Upper lobe of left lung (tissue), 6 donors: ENCODE measurements around the gene OR10A4. TPM values are rescaled to one million over a fixed set of nuclear protein-coding genes. Genes with fewer than 3 reads are reported as not detected.

ENCODE experiments used
- ATAC-seq, 2 donors: fragments of 200-7000 bp; cut with Tn5 transposase; one replicate each; pipeline ENCODE4 v1.9.1; 2022; ENCODE audit warnings: mild to moderate bottlenecking in 2 of 2, moderate library complexity in 2 of 2; ENCODE audit not compliant: low FRiP score in 2 of 2
- DNase-seq, 2 donors: peaks; one replicate each; pipeline ENCODE4 v3.0.0-alpha.2; 2019 to 2020
- H3K27ac ChIP-seq, 4 donors: fragments of 200-600 bp; sonication (generic); one replicate each; pipeline ENCODE4 v1.5.1; 2016 to 2019
- H3K27me3 ChIP-seq, 4 donors: fragments of 200-600 bp; sonication (generic); one replicate each; pipeline ENCODE4 v1.5.1; 2017 to 2019
- H3K36me3 ChIP-seq, 4 donors: fragments of 200-600 bp; sonication (generic); one replicate each; pipeline ENCODE4 v1.5.1; 2016 to 2019
- H3K4me1 ChIP-seq, 4 donors: fragments of 200-600 bp; sonication (generic); one replicate each; pipeline ENCODE4 v1.5.1; 2018 to 2019
- H3K4me3 ChIP-seq, 4 donors: fragments of 200-600 bp; sonication (generic); one replicate each; pipeline ENCODE4 v1.5.1; 2017 to 2019; ENCODE audit warnings: mild to moderate bottlenecking in 2 of 4, moderate library complexity in 1 of 4
- H3K9me3 ChIP-seq, 4 donors: fragments of 200-600 bp; sonication (generic); one replicate each; pipeline ENCODE4 v1.5.1; 2018 to 2019
- CTCF ChIP-seq, 6 experiments: fragments of 450-650 bp in 4 of 6; fragments of 200-600 bp in 2 of 6; sonication (generic) in 2 of 6; IDR thresholded peaks; one replicate each; pipeline ENCODE4 v1.5.1; 2016 to 2019; ENCODE audit warnings: antibody characterized with exemption in 6 of 6
- EP300 ChIP-seq, 4 donors: sonication (generic); formaldehyde crosslinking; IDR thresholded peaks; one replicate each; pipeline ENCODE4 v1.5.1; 2017; ENCODE audit warnings: antibody characterized with exemption in 4 of 4, control low read depth in 2 of 4
- POLR2A ChIP-seq, 4 donors: fragments of 450-650 bp; IDR thresholded peaks; one replicate each; pipeline ENCODE4 v1.5.1; 2016 to 2017; ENCODE audit warnings: antibody characterized with exemption in 4 of 4, mild to moderate bottlenecking in 2 of 4
- POLR2AphosphoS5 ChIP-seq, 2 donors: sonication (generic); formaldehyde crosslinking; IDR thresholded peaks; one replicate each; pipeline ENCODE4 v1.5.1; 2017; ENCODE audit warnings: antibody characterized with exemption in 2 of 2
- WGBS, 2 donors: methylation state at CpG; one replicate each; pipeline ENCODE4 v1.1.5; 2017 to 2018; 5-methylcytosine and 5-hydroxymethylcytosine counted together
- total RNA-seq, 6 donors: library from RNA; depleted of rRNA in 4 of 6; stranded (reverse); fragments of >200 nt in 4 of 6; gene quantifications; one replicate each; pipeline versions ENCODE4 v1.1.0 to v1.2.1, GENCODE V29; 2016 to 2021
- donor health status: DM: no; HTN: no; CAD: no; lungs with moderate emphysema.
- donor health status: DM: no; HTN: yes; CAD: no; lungs with severe emphysema.

OR10A4 gene
- total RNA-seq, 6 donors from 2014 or later = not detected

- Histone ChIP-seq H3K9me3 (peaks cover 0 to 4% (median 0%) of the 10 kb centered on the region in 4 donors), H3K4me3 (no peak overlapping the region), H3K4me1 (no peaks in the 10 kb centered on the region), H3K36me3 (no peaks in the 10 kb centered on the region), H3K27ac (no peak overlapping the region), H3K27me3 (no peaks in the 10 kb centered on the region)
- WGBS, 2 donors = 72 to 80% methylated on average over 1 of the region's 1 CpG
- no peak for DNase-seq
- no peak for TF ChIP-seq EP300 (IDR thresholded peaks at IDR 0.05)
- TF ChIP-seq POLR2A (IDR thresholded peaks at IDR 0.05) = no peak
- no peak for TF ChIP-seq CTCF (IDR thresholded peaks at IDR 0.05)
- TF ChIP-seq POLR2AphosphoS5 (IDR thresholded peaks at IDR 0.05) = no peak
- ATAC-seq = no peak
These were observed 13.4 kb downstream of the OR10A4 start for GRCh38 chr11:6889835-6890234.

GRCh38 chr11:6892400-6892799 is 16.0 kb downstream of the OR10A4 start, which contains the start of gene OR2D2:
OR2D2 (minus strand) TSS chr11:6892500; CDS start chr11:6892500, 0 bp downstream.
- no peak for ATAC-seq
- no peak for TF ChIP-seq CTCF (IDR thresholded peaks at IDR 0.05)
- no peak for TF ChIP-seq POLR2A (IDR thresholded peaks at IDR 0.05)
- TF ChIP-seq POLR2AphosphoS5 (IDR thresholded peaks at IDR 0.05) = no peak
- TF ChIP-seq EP300 (IDR thresholded peaks at IDR 0.05) = no peak
- Histone ChIP-seq H3K36me3 (no peaks in the 10 kb centered on the region), H3K4me3 (no peak within 1 kb of the TSS), H3K27me3 (no peaks in the 10 kb centered on the region), H3K9me3 (peaks cover 0 to 4% (median 0%) of the 10 kb centered on the region in 4 donors), H3K27ac (no peak within 1 kb of the TSS), H3K4me1 (no peaks in the 10 kb centered on the region)
- WGBS, 2 donors = 84 to 85% methylated on average over 2 of the region's 2 CpGs
- DNase-seq = no peak

- H3K27me3 ChIP-seq = no peaks in the 10 kb centered on the region
- no peak overlapping the region for H3K4me3 ChIP-seq
- no peak for DNase-seq
- no peaks in the 10 kb centered on the region for H3K36me3 ChIP-seq
- no peak overlapping the region for H3K27ac ChIP-seq
- ATAC-seq = no peak
- no peaks in the 10 kb centered on the region for H3K4me1 ChIP-seq
- TF ChIP-seq POLR2A (IDR thresholded peaks at IDR 0.05) (no peak), CTCF (IDR thresholded peaks at IDR 0.05) (no peak), EP300 (IDR thresholded peaks at IDR 0.05) (no peak), POLR2AphosphoS5 (IDR thresholded peaks at IDR 0.05) (no peak)
- no peaks in the 10 kb centered on the region for H3K9me3 ChIP-seq
These were observed 17.7 kb downstream of the OR10A4 start for GRCh38 chr11:6894097-6894496.

- H3K9me3 ChIP-seq = no peaks in the 10 kb centered on the region
- no peaks in the 10 kb centered on the region for H3K27me3 ChIP-seq
- DNase-seq = no peak
- no peak overlapping the region for H3K27ac ChIP-seq
- TF ChIP-seq CTCF (IDR thresholded peaks at IDR 0.05) (no peak), POLR2A (IDR thresholded peaks at IDR 0.05) (no peak), POLR2AphosphoS5 (IDR thresholded peaks at IDR 0.05) (no peak), EP300 (IDR thresholded peaks at IDR 0.05) (no peak)
- H3K4me1 ChIP-seq = no peaks in the 10 kb centered on the region
- no peak for ATAC-seq
- no peak overlapping the region for H3K4me3 ChIP-seq
- no peaks in the 10 kb centered on the region for H3K36me3 ChIP-seq
These were observed 18.6 kb downstream of the OR10A4 start for GRCh38 chr11:6895010-6895409.

- no peak for ATAC-seq
- no peaks in the 10 kb centered on the region for H3K4me1 ChIP-seq
- 59 to 69% methylated on average over 1 of the region's 1 CpG for WGBS, 2 donors
- DNase-seq = no peak
- no peak overlapping the region for H3K4me3 ChIP-seq
- no peaks in the 10 kb centered on the region for H3K27me3 ChIP-seq
- no peak for TF ChIP-seq CTCF (IDR thresholded peaks at IDR 0.05)
- no peak for TF ChIP-seq EP300 (IDR thresholded peaks at IDR 0.05)
- no peak for TF ChIP-seq POLR2AphosphoS5 (IDR thresholded peaks at IDR 0.05)
- no peak for TF ChIP-seq POLR2A (IDR thresholded peaks at IDR 0.05)
- H3K36me3 ChIP-seq = no peaks in the 10 kb centered on the region
- H3K27ac ChIP-seq = no peak overlapping the region
- no peaks in the 10 kb centered on the region for H3K9me3 ChIP-seq
These were observed 22.5 kb downstream of the OR10A4 start for GRCh38 chr11:6898911-6899310.
